ENCODE measurements around the gene STAMBPL1.
"Not testable (repeated sequence)": the region's sequence is repeated elsewhere in the genome, so short reads cannot be mapped to it uniquely, and the experiment has no call there.

STAMBPL1 gene

GRCh38 chr10:88881320-88881719, 1.3 kb downstream of the STAMBPL1 start:
- no peak for DNase-seq (ENCODE audit: low spot score)
- no CpG with 5 or more reads among the region's 6 CpGs for WGBS, 2 donors (ENCODE audit: extremely low coverage in 2 of 2, insufficient read length in 2 of 2, insufficient replicate concordance in 1 of 2)
- peaks cover 1 to 4% of the 10 kb centered on the region in 2 donors for H3K4me1 ChIP-seq (ENCODE audit: control insufficient read depth in 2 of 2, insufficient read depth in 1 of 2, low read depth in 1 of 2, low read length in 2 of 2)
- H4K91ac ChIP-seq (ENCODE audit: low read depth, low read length, poor library complexity): no peak overlapping the region
- H3K27ac ChIP-seq (replicated peaks; ENCODE audit: low read length): no peak overlapping the region
- no peak overlapping the region for H3K14ac ChIP-seq (ENCODE audit: low read length)
- H2BK15ac ChIP-seq (ENCODE audit: low read length): no peak overlapping the region
- H2BK5ac ChIP-seq (ENCODE audit: low read length): no peak overlapping the region
- no peak overlapping the region for H3K4ac ChIP-seq (ENCODE audit: low read length)
- H2AFZ ChIP-seq (ENCODE audit: low read length): peak overlapping the region; percentile 93
- H2AK5ac ChIP-seq (ENCODE audit: low read depth, low read length): no peak overlapping the region
- no peaks in the 10 kb centered on the region for H3K9me3 ChIP-seq (replicated peaks in 1 of 2; ENCODE audit: control insufficient read depth in 2 of 2, insufficient read depth in 1 of 2, low read depth in 1 of 2, low read length in 2 of 2)
- no peak overlapping the region for H2BK120ac ChIP-seq (ENCODE audit: low read depth, low read length)
- no peak overlapping the region for H3K9ac ChIP-seq (ENCODE audit: low read depth, low read length, poor library complexity)
- H3K4me3 ChIP-seq (ENCODE audit: low read length in 2 of 2): peak overlapping the region in 1 of 2 donors; percentile 55
- H3K23ac ChIP-seq (ENCODE audit: low read depth, low read length, poor library complexity): no peak overlapping the region
- no peaks in the 10 kb centered on the region for H3K36me3 ChIP-seq (replicated peaks in 1 of 2; ENCODE audit: control insufficient read depth in 2 of 2, insufficient read depth in 2 of 2, low read length in 2 of 2)
- H3K18ac ChIP-seq (ENCODE audit: low read length): no peak overlapping the region
- no peak overlapping the region for H4K8ac ChIP-seq (ENCODE audit: low read depth, low read length)
- no peak overlapping the region for H2BK12ac ChIP-seq (ENCODE audit: low read length)
- no peaks in the 10 kb centered on the region for H3K79me1 ChIP-seq (ENCODE audit: low read depth, low read length)
- no peak overlapping the region for H3K4me2 ChIP-seq (ENCODE audit: insufficient read depth, low read length, poor library complexity, severe bottlenecking)
- H3K27me3 ChIP-seq (ENCODE audit: control insufficient read depth in 3 of 3, insufficient read depth in 3 of 3, low read depth in 1 of 3, low read length in 3 of 3): peaks cover 0 to 29% (median 12%) of the 10 kb centered on the region in 3 experiments

GRCh38 chr10:88881922-88882645, 2.0 kb downstream of the STAMBPL1 start:
- WGBS, 2 donors (ENCODE audit: extremely low coverage in 2 of 2, insufficient read length in 2 of 2, insufficient replicate concordance in 1 of 2): no CpG with 5 or more reads among the region's 5 CpGs
- H3K4me3 ChIP-seq (ENCODE audit: low read length in 2 of 2): no peak overlapping the region
- no peak overlapping the region for H3K4ac ChIP-seq (ENCODE audit: low read length)

GRCh38 chr10:88882646-88883447, 2.8 kb downstream of the STAMBPL1 start:
- H3K4me3 ChIP-seq (ENCODE audit: low read length in 2 of 2); H3K9ac ChIP-seq (ENCODE audit: low read depth, low read length, poor library complexity); H2AFZ ChIP-seq (ENCODE audit: low read length); H3K14ac ChIP-seq (ENCODE audit: low read length); DNase-seq (ENCODE audit: low spot score); H3K18ac ChIP-seq (ENCODE audit: low read length); H2BK120ac ChIP-seq (ENCODE audit: low read depth, low read length); H3K4me1 ChIP-seq (ENCODE audit: control insufficient read depth in 2 of 2, insufficient read depth in 1 of 2, low read depth in 1 of 2, low read length in 2 of 2); H2BK15ac ChIP-seq (ENCODE audit: low read length); H2AK5ac ChIP-seq (ENCODE audit: low read depth, low read length); H4K8ac ChIP-seq (ENCODE audit: low read depth, low read length); H3K23ac ChIP-seq (ENCODE audit: low read depth, low read length, poor library complexity); H2BK5ac ChIP-seq (ENCODE audit: low read length); H3K36me3 ChIP-seq (replicated peaks in 1 of 2; ENCODE audit: control insufficient read depth in 2 of 2, insufficient read depth in 2 of 2, low read length in 2 of 2); H3K27ac ChIP-seq (replicated peaks; ENCODE audit: low read length); H4K91ac ChIP-seq (ENCODE audit: low read depth, low read length, poor library complexity); H3K79me1 ChIP-seq (ENCODE audit: low read depth, low read length); H3K9me3 ChIP-seq (replicated peaks in 1 of 2; ENCODE audit: control insufficient read depth in 2 of 2, insufficient read depth in 1 of 2, low read depth in 1 of 2, low read length in 2 of 2); H3K4me2 ChIP-seq (ENCODE audit: insufficient read depth, low read length, poor library complexity, severe bottlenecking); H3K4ac ChIP-seq (ENCODE audit: low read length); H2BK12ac ChIP-seq (ENCODE audit: low read length): not testable (repeated sequence)
- peaks cover 0 to 19% (median 12%) of the 10 kb centered on the region in 3 experiments for H3K27me3 ChIP-seq (ENCODE audit: control insufficient read depth in 3 of 3, insufficient read depth in 3 of 3, low read depth in 1 of 3, low read length in 3 of 3)
- no CpG with 5 or more reads among the region's 8 CpGs for WGBS, 2 donors (ENCODE audit: extremely low coverage in 2 of 2, insufficient read length in 2 of 2, insufficient replicate concordance in 1 of 2)

More at GRCh38 chr10:88881922-88882645, 2.0 kb downstream of the STAMBPL1 start:
- H3K9me3 ChIP-seq (replicated peaks in 1 of 2; ENCODE audit: control insufficient read depth in 2 of 2, insufficient read depth in 1 of 2, low read depth in 1 of 2, low read length in 2 of 2): no peaks in the 10 kb centered on the region
- no peak overlapping the region for H3K4me2 ChIP-seq (ENCODE audit: insufficient read depth, low read length, poor library complexity, severe bottlenecking)
- no peak overlapping the region for H3K9ac ChIP-seq (ENCODE audit: low read depth, low read length, poor library complexity)
- no peak overlapping the region for H3K23ac ChIP-seq (ENCODE audit: low read depth, low read length, poor library complexity)
- no peaks in the 10 kb centered on the region for H3K79me1 ChIP-seq (ENCODE audit: low read depth, low read length)
- no peaks in the 10 kb centered on the region for H3K36me3 ChIP-seq (replicated peaks in 1 of 2; ENCODE audit: control insufficient read depth in 2 of 2, insufficient read depth in 2 of 2, low read length in 2 of 2)
- H2BK12ac ChIP-seq (ENCODE audit: low read length): no peak overlapping the region
- H3K27me3 ChIP-seq (ENCODE audit: control insufficient read depth in 3 of 3, insufficient read depth in 3 of 3, low read depth in 1 of 3, low read length in 3 of 3): peaks cover 0 to 27% (median 12%) of the 10 kb centered on the region in 3 experiments
- H2BK5ac ChIP-seq (ENCODE audit: low read length): no peak overlapping the region
- no peak overlapping the region for H4K91ac ChIP-seq (ENCODE audit: low read depth, low read length, poor library complexity)
- no peak overlapping the region for H4K8ac ChIP-seq (ENCODE audit: low read depth, low read length)
- H3K27ac ChIP-seq (replicated peaks; ENCODE audit: low read length): no peak overlapping the region
- H2BK120ac ChIP-seq (ENCODE audit: low read depth, low read length): no peak overlapping the region
- DNase-seq (ENCODE audit: low spot score): no peak
- H2AK5ac ChIP-seq (ENCODE audit: low read depth, low read length): no peak overlapping the region
- H3K14ac ChIP-seq (ENCODE audit: low read length): no peak overlapping the region
- H2BK15ac ChIP-seq (ENCODE audit: low read length): no peak overlapping the region
- H3K18ac ChIP-seq (ENCODE audit: low read length): no peak overlapping the region
- H3K4me1 ChIP-seq (ENCODE audit: control insufficient read depth in 2 of 2, insufficient read depth in 1 of 2, low read depth in 1 of 2, low read length in 2 of 2): peaks cover 1 to 4% of the 10 kb centered on the region in 2 donors
- peak overlapping the region; percentile 93 for H2AFZ ChIP-seq (ENCODE audit: low read length)

GRCh38 chr10:88883448-88883809, 3.4 kb downstream of the STAMBPL1 start:
- Histone ChIP-seq H3K9ac (ENCODE audit: low read depth, low read length, poor library complexity) (no peak overlapping the region), H3K27me3 (ENCODE audit: control insufficient read depth in 3 of 3, insufficient read depth in 3 of 3, low read depth in 1 of 3, low read length in 3 of 3) (peaks cover 0 to 14% (median 12%) of the 10 kb centered on the region in 3 experiments), H2BK15ac (ENCODE audit: low read length) (no peak overlapping the region), H3K36me3 (replicated peaks in 1 of 2; ENCODE audit: control insufficient read depth in 2 of 2, insufficient read depth in 2 of 2, low read length in 2 of 2) (no peaks in the 10 kb centered on the region), H2AFZ (ENCODE audit: low read length) (no peak overlapping the region), H3K79me1 (ENCODE audit: low read depth, low read length) (no peaks in the 10 kb centered on the region), H3K23ac (ENCODE audit: low read depth, low read length, poor library complexity) (no peak overlapping the region), H3K27ac (replicated peaks; ENCODE audit: low read length) (no peak overlapping the region), H3K9me3 (replicated peaks in 1 of 2; ENCODE audit: control insufficient read depth in 2 of 2, insufficient read depth in 1 of 2, low read depth in 1 of 2, low read length in 2 of 2) (no peaks in the 10 kb centered on the region), H3K4me2 (ENCODE audit: insufficient read depth, low read length, poor library complexity, severe bottlenecking) (no peak overlapping the region), H4K91ac (ENCODE audit: low read depth, low read length, poor library complexity) (no peak overlapping the region), H3K4me1 (ENCODE audit: control insufficient read depth in 2 of 2, insufficient read depth in 1 of 2, low read depth in 1 of 2, low read length in 2 of 2) (peaks cover 1 to 4% of the 10 kb centered on the region in 2 donors), H2BK12ac (ENCODE audit: low read length) (no peak overlapping the region), H2AK5ac (ENCODE audit: low read depth, low read length) (no peak overlapping the region), H3K18ac (ENCODE audit: low read length) (no peak overlapping the region), H2BK120ac (ENCODE audit: low read depth, low read length) (no peak overlapping the region), H2BK5ac (ENCODE audit: low read length) (no peak overlapping the region), H4K8ac (ENCODE audit: low read depth, low read length) (no peak overlapping the region), H3K14ac (ENCODE audit: low read length) (no peak overlapping the region), H3K4ac (ENCODE audit: low read length) (no peak overlapping the region), H3K4me3 (ENCODE audit: low read length in 2 of 2) (no peak overlapping the region)
- DNase-seq (ENCODE audit: low spot score): no peak
- WGBS, 2 donors (ENCODE audit: extremely low coverage in 2 of 2, insufficient read length in 2 of 2, insufficient replicate concordance in 1 of 2): no CpG with 5 or more reads among the region's 2 CpGs
